ENCODE data around the gene TBC1D1. TPM values are rescaled to one million over a fixed set of nuclear protein-coding genes. Genes with fewer than 3 reads are reported as not detected.

TBC1D1 gene
- total and polyA plus RNA-seq, 2 experiments from 2014 or later, result 53.9 to 151 TPM

- Histone ChIP-seq H3K36me3 (ENCODE audit: insufficient read depth) (no peaks in the 10 kb centered on the region), H3K27me3 (ENCODE audit: insufficient read depth) (no peaks in the 10 kb centered on the region), H3K4me1 (ENCODE audit: insufficient read depth) (no peaks in the 10 kb centered on the region), H3K4me3 (no peak overlapping the region), H3K27ac (ENCODE audit: low read depth) (no peak overlapping the region), H2AFZ (no peak overlapping the region), H3K4me2 (no peak overlapping the region), H3F3A (replicated peaks; ENCODE audit: low read depth) (no peaks in the 10 kb centered on the region), H3K9me2 (ENCODE audit: insufficient read depth) (no peaks in the 10 kb centered on the region; the same call in 1 of the 2 replicates), H4K20me1 (replicated peaks; ENCODE audit: insufficient read depth) (no peaks in the 10 kb centered on the region), H3K79me2 (replicated peaks; ENCODE audit: insufficient read depth) (no peaks in the 10 kb centered on the region; the same call in 1 of the 2 replicates)
- Mint-ChIP-seq H3K27ac (no peak overlapping the region), H3K4me1 (no peaks in the 10 kb centered on the region), H3K27me3 (ENCODE audit: insufficient read depth, low read depth, poor library complexity) (peaks cover 2% of the 10 kb centered on the region), H3K36me3 (ENCODE audit: low read depth) (no peaks in the 10 kb centered on the region; the same call in 2 of the 3 replicates), H3K9me3 (no peaks in the 10 kb centered on the region), H3K4me3 (no peak overlapping the region)
- DNase-seq (ENCODE audit: low spot score) (no peak), ATAC-seq (no peak)
- TF ChIP-seq EZH2 (IDR thresholded peaks at IDR 0.05; ENCODE audit: low read depth, unreplicated experiment), result no peak
These were observed 60.8 kb downstream of the TBC1D1 start for GRCh38 chr4:37951461-37952352.

GRCh38 chr4:37953156-37953555 is 62.3 kb downstream of the TBC1D1 start:
- no peaks in the 10 kb centered on the region for H4K20me1 ChIP-seq (replicated peaks; ENCODE audit: insufficient read depth)
- H3K4me3 ChIP-seq, result no peak overlapping the region
- Mint-ChIP-seq H3K36me3 (ENCODE audit: low read depth) (no peaks in the 10 kb centered on the region; the same call in 2 of the 3 replicates), H3K4me1 (no peaks in the 10 kb centered on the region), H3K9me3 (no peaks in the 10 kb centered on the region), H3K27ac (no peak overlapping the region), H3K4me3 (no peak overlapping the region), H3K27me3 (ENCODE audit: insufficient read depth, low read depth, poor library complexity) (peaks cover 2% of the 10 kb centered on the region)
- no peaks in the 10 kb centered on the region for H3K79me2 ChIP-seq (replicated peaks; ENCODE audit: insufficient read depth)
- H2AFZ ChIP-seq, result no peak overlapping the region
- H3K27ac ChIP-seq (ENCODE audit: low read depth), result no peak overlapping the region
- no peaks in the 10 kb centered on the region for H3K36me3 ChIP-seq (ENCODE audit: insufficient read depth)
- no peaks in the 10 kb centered on the region for H3F3A ChIP-seq (replicated peaks; ENCODE audit: low read depth)
- no peak overlapping the region for H3K4me2 ChIP-seq
- DNase-seq (ENCODE audit: low spot score), result no peak
- H3K9me2 ChIP-seq (ENCODE audit: insufficient read depth), result no peaks in the 10 kb centered on the region; the same call in 1 of the 2 replicates
- no peak for ATAC-seq
- H3K4me1 ChIP-seq (ENCODE audit: insufficient read depth), result no peaks in the 10 kb centered on the region
- H3K27me3 ChIP-seq (ENCODE audit: insufficient read depth), result no peaks in the 10 kb centered on the region
- no peak for TF ChIP-seq POLR2AphosphoS5 (IDR thresholded peaks at IDR 0.05; ENCODE audit: low read depth)
- TF ChIP-seq ZNF114 (CRISPR knock-in tag; IDR thresholded peaks at IDR 0.05), result no peak
- no peak for TF ChIP-seq EZH2 (IDR thresholded peaks at IDR 0.05; ENCODE audit: low read depth, unreplicated experiment)
- TF ChIP-seq ETS1 (IDR thresholded peaks at IDR 0.05), result no peak
- TF ChIP-seq REST (IDR thresholded peaks at IDR 0.05; ENCODE audit: unreplicated experiment), result no peak
- TF ChIP-seq JUNB (IDR thresholded peaks at IDR 0.05; ENCODE audit: unreplicated experiment), result no peak
- no peak for TF ChIP-seq STAT1 (IDR thresholded peaks at IDR 0.05; ENCODE audit: unreplicated experiment)
- no peak for TF ChIP-seq ZNF462 (CRISPR knock-in tag; IDR thresholded peaks at IDR 0.05)
- TF ChIP-seq CREB1 (CRISPR knock-in tag; IDR thresholded peaks at IDR 0.05; ENCODE audit: low read depth), result no peak

Data from GM23338 (cell line).